Fibroblast of peridontal ligament (primary cell): ENCODE results near the gene LEPR.

Experiments
- DNase-seq: peaks from one replicate; pipeline ENCODE4 v3.0.0-alpha.2; 2010; ENCODE audit errors: extremely low read depth

Gene LEPR

GRCh38 chr1:65412256-65412983 lies 8.0 kb upstream of the LEPR start:
- DNase-seq = no peak

- DNase-seq = no peak
These were observed 7.5 kb upstream of the LEPR start for GRCh38 chr1:65412984-65413375.

DNA sequence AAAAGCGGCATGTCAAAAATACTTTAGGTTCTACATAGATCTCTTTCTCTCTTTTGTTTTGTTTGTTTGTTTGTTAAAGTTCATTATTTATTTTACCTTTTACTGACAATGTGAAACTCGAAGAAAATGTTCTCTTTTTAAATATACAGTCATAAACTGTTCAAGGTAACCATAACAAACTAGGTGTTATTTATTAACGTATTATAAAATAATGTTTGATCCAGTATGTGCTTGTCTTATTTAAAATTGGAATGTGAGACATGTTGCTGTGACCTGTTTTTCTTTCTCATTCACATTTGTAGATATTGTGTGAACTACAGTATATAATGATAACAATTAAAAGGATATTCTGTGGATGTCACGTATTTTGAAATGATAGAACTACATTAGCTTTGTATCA lies 5.9 kb upstream of the LEPR start:
- DNase-seq = no peak

DNA sequence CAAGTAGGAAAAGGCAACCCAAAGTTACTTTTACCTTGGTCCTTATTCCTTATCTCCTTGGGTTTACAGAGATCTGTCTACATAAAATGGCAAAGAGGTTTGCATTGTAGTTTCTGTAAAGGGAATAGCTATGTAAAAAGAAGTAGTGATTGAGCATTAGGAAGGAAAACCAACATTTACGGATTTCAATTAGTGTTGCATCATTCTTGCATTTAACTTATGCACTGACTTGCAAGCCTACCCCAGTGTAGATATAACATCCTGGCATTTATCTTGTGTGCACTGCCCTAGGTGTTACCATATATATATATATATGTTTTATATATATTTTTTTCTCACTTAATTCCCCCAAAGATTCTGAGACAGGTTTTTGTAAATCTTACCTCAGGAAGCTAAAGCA lies 3.7 kb upstream of the LEPR start:
- DNase-seq = no peak

DNA sequence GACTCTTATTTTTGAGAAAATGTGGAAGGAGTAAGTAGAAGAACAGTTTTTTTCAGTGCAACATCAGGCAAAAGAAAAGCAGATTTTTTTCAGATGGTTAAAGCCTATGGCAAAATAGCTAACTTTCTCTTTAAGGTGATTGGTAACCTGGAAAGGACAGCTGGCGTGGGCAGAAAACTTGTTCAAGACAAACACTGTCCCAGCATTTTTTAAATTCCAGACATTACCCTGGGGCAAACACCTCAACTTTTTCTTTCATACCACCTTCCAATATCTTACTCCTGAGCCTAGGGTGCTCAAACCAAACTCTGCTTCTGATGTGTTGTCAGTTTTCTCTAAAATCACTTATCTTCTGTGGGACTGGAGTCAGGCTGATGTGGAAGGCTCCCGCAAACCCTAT lies 2.7 kb upstream of the LEPR start:
- no peak for DNase-seq

GRCh38 chr1:65418522-65419185 lies 1.8 kb upstream of the LEPR start:
- DNase-seq = no peak

GRCh38 chr1:65419681-65420589 lies 533 bp upstream of the LEPR start:
- DNase-seq = peak; percentile 97

GRCh38 chr1:65421351-65422025 lies 1.0 kb downstream of the LEPR start:
- peak; percentile 44 for DNase-seq

DNA sequence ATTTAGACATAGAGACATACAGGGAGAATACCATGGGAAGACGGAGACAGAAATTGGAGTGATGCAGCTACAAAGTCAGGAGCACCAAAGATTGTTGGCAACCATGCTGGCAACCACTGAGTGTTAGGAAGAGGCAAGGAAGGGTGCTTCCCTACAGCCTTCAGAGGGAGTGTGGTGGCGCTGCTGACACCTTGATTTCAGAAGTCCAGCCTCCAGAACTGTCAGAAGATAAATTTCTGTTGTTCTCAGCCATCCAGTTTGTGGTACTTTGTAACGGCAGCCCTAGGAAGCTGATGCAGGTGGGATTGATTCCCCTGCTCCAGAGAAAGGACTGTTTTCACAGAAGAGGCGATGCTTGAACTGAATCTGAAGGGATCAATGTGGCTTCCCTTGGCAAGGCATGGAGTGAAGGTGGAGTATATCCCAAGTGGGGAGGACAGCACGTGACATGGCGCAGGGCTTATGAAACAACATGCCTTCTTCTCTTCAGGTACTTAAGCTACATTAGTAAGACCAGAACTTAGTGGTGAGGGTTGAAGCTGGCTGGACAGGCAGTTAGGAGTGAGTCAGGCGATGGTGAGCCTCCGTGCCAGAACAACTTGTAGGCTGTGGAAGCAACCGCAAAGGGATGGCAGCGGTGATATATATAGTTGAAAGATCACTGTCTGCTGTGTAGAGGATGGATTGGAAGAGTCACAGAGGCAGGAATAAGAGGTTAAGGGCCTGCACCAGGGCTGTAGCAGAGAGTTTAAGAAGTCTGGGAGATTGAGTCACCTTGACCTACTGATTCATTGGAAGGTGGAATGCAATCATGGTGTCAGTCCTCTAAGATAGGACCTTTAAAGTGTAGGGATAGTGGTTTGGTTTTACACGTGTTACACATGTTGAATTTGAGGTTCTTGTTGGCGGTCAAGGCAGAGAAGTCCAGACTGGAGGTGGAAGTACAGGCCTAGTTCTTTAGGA lies 2.1 kb downstream of the LEPR start:
- DNase-seq = no peak

DNA sequence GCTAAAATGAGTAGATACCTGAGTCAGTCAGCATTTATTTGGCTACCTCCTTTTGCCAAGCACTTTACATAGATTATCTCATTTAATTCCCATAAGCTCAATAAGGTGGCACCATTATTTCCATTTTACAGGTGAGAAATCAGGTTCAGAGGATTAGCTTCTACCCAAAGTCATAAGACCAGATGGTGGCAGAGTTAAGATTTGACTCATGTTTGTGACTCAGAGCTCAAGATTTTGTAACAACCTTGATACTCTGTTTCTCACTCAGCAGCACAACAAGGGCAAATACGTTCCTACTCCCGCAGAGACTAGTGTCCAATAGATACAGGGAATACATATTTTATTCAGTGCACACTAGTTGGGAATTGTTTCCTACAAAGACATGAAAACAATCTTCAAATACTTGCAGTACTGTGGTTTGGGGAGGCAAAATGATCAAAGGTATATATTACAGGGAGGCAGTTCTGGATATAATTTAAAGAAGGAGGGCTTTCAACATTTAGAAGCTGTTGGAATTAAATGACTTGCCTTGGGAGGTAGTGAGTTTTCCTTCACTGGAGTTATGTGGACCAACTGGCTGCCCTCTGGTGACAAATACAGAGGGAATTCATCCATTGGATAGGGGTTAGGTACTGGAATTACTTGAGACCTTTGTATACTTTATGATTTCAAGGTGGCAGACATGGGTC lies 3.6 kb downstream of the LEPR start:
- DNase-seq = peak; percentile 88

DNA sequence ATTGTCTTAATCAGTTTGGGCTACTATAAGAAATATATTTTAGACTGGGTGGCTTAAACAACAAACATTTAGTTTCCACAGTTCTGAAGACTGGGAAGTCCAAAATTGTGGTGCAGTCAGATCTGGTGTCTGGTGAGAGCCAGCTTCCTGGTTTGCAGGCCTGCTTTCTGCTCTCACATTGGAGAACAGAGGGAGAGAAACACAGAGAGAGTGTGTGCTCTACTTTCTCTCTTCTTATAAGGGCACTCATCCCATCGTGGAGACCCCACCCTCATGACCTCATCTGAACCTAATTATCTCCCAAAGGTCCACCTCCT lies 4.1 kb downstream of the LEPR start:
- no peak for DNase-seq

GRCh38 chr1:65425006-65425405 lies 4.5 kb downstream of the LEPR start:
- no peak for DNase-seq

GRCh38 chr1:65425697-65426096 lies 5.2 kb downstream of the LEPR start:
- peak; percentile 69 for DNase-seq

GRCh38 chr1:65429078-65429477 lies 8.6 kb downstream of the LEPR start:
- DNase-seq = no peak

DNA sequence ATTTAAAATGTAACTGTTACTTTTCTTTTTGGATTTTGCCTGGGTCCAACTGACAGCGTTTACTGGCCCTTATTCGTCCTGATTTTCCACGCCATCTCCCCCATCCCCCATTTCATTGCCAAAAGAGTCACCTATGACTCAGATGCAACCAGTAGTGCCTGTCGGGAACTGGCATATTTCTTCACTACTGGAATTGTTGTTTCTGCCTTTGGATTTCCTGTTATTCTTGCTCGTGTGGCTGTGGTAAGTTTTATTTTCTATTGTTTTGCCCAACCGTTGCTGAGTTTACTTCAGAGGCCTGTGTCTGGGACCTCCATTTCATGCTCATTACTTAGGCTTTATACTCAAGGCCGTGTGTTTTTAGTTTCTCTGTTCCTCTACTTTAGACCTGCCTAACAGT lies 9.3 kb downstream of the LEPR start:
- DNase-seq = peak; percentile 79

GRCh38 chr1:65431111-65431705 lies 10.7 kb downstream of the LEPR start:
- peak; percentile 88 for DNase-seq

GRCh38 chr1:65432918-65433317 lies 12.4 kb downstream of the LEPR start:
- no peak for DNase-seq

DNA sequence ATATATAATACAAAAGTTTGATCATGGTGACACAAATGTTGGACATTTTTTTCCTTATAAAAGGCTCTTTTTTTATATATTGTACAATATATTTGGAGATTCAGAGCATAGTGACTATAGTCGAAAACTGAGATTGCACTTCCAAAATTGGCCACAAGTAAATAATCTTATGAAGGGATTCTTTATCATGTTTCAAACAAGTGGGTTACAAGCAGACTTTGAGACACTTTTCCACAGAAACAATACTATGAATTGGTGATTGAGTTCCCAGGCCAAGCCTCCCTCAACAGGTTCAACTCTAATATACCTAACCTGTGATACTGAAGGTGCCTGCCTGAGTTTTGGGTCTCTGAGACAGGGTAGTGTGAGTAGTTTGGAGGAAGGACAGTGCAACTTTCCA lies 13.8 kb downstream of the LEPR start:
- DNase-seq = no peak

DNA sequence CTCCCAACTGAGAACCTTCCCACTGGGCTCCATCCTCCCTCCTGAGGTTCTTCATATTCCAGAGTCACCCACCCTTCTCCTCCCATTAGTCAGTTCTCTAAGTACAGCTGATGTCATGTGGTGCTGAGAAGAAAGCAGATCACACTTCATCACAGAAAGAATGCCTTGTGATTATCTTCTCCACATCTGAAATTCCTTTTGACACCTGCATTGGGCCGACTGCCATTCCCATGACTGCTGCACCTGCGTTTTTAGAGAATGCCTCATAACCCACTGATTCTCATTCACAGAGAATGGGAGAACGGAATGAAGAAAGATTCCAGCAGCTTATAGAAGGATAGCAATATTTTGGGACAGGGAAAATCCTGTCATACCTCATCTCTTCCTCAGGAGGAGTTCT lies 14.3 kb downstream of the LEPR start:
- no peak for DNase-seq

DNA sequence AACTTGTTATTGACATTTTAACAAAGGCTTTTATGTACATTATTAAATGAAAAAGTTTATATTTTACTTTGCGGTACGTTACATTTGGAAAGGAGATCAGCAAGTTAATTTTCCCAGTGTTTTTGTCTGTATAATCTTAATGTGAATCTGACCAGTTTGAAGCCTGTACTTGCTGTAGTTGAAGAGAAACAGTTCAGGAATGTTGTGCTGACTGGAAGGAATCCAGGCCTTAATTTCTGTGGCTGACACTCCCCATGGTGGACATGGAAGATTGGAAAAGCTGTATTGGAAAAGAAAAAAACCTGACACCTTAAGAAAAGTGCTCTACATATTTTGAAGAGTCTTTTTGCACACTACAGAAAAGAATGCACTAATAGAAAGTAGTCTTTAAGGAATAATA lies 15.5 kb downstream of the LEPR start:
- DNase-seq = peak; percentile 82
